ENCODE data around the gene FIGNL2. TPM values are rescaled to one million over a fixed set of nuclear protein-coding genes. Genes with fewer than 3 reads are reported as not detected.

The FIGNL2 gene
- polyA plus RNA-seq, 2 of the 4 experiments (the other 2 are of a cell fraction) = 0.26 to 0.46 TPM

DNA sequence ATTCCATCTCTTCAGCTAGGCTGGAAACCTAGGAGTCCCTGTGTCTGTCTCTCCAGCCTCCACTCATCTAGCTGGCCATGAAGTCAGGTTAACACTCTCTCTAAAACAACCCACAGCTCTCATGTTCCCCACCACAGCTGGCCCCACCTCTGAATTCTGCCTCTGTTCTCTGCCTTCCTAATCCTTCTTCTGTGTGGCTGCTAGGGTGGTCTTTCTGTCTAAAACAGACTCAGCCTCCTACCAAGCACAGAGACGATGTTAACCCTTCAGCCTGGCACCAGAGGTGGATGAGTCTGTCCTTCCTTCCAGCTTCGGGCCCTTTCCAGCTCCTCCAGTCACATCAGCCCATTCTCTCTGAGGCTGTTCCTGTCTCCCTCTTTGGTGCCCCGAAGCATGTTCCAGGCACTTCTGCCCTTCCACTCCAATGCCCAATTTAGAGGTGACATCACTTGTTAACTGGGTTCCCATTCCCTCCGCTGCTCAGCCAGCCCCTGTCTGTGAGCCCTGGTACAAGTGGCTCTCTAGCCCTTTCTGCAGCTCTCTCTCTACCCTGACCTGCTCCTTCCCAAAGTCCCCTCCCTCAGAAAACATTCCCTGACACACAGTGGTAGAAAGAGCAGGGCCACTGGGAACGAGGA lies 9.1 kb downstream of the FIGNL2 start:
- no peaks in the 10 kb centered on the region for H3K9me3 ChIP-seq
- no peak overlapping the region for H3K4me3 ChIP-seq
- no peak for FAIRE-seq
- 38% methylated on average over 5 of the region's 5 CpGs for WGBS (ENCODE audit: missing lambda C conversion rate)
- H3K4me1 ChIP-seq = no peaks in the 10 kb centered on the region
- H3K4me2 ChIP-seq = no peak overlapping the region
- no peak for DNase-seq (ENCODE audit: low read depth in 1 of 2, low spot score in 1 of 2)
- peak; percentile 29 to 30; a peak in 4 of 6 replicates for ATAC-seq
- TF ChIP-seq ZC3H11A (IDR thresholded peaks at IDR 0.05) (no peak), HEYL (CRISPR knock-in tag; IDR thresholded peaks at IDR 0.05) (no peak), PHF8 (IDR thresholded peaks at IDR 0.05; ENCODE audit: borderline replicate concordance, low read depth) (no peak), EHMT2 (IDR thresholded peaks at IDR 0.05; ENCODE audit: low read depth) (no peak), MAZ (IDR thresholded peaks at IDR 0.05; ENCODE audit: borderline replicate concordance, low read depth, low read length) (no peak), CEBPB (IDR thresholded peaks at IDR 0.05) (no peak), KDM1A (IDR thresholded peaks at IDR 0.05; ENCODE audit: low read depth) (no peak), BHLHE40 (IDR thresholded peaks at IDR 0.05; ENCODE audit: low read depth, low read length) (no peak), CBX8 (IDR thresholded peaks at IDR 0.05) (no peak)
- TF ChIP-seq, protein P1, sequence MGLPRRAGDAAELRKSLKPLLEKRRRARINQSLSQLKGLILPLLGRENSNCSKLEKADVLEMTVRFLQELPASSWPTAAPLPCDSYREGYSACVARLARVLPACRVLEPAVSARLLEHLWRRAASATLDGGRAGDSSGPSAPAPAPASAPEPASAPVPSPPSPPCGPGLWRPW (IDR thresholded peaks at IDR 0.05) = no peak
- TF ChIP-seq, protein P2, sequence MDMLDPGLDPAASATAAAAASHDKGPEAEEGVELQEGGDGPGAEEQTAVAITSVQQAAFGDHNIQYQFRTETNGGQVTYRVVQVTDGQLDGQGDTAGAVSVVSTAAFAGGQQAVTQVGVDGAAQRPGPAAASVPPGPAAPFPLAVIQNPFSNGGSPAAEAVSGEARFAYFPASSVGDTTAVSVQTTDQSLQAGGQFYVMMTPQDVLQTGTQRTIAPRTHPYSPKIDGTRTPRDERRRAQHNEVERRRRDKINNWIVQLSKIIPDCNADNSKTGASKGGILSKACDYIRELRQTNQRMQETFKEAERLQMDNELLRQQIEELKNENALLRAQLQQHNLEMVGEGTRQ (IDR thresholded peaks at IDR 0.05) = no peak
- no peak overlapping the region for H3K27ac ChIP-seq
- ChIA-PET POLR2A (no interaction called here), CTCF (interaction anchor here (1.2 to 2.7 kb wide), 4 partner anchors 15 to 418 kb away, joined by 3 to 11 read pairs (median 5); no protein-coding TSS in a partner anchor)

DNA sequence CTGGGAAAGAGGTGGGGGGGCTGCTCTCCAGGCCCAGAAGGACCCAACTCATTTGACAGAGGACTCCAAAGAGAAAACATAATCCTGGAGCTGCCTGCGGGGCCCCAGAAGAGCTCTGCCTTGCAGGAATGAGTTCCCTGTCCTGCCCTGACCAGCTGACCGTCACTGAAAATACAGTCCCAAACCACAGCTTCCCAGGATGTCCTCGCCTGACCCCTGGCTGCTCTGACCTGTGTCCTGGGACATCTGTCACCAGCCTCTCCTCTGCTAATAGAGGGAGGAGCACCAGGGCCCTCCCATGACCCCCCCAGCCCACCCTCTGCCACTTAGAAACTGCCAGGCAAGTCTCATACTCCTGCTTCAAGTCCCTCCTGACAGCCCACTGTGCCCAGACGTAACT lies 9.8 kb downstream of the FIGNL2 start:
- FAIRE-seq = no peak
- H3K27ac ChIP-seq = no peak overlapping the region

DNA sequence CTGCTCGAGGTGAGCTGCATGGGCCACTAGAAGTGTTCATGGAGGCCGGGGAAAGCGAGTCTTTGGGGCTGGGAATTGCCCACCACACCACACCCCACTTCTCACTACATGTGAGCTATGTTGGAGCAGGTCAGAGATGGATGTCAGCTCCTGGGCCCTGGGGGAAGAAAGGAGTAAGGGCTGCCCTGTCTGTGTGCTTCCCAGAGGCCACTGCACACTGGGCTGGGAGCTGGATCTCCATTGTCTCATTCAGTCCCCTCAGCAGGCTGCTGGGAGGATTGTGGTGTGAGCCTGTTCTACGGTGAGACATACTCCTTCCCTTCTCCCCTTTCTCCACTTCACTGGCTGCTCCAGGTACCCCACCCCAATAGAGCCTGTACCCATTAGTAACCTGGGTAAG lies 10.5 kb downstream of the FIGNL2 start:
- WGBS (ENCODE audit: missing lambda C conversion rate) = 45% methylated on average over 4 of the region's 4 CpGs
- ChIA-PET POLR2A (interaction anchor here (1.9 kb wide), 1 partner anchor 18 kb away, joined by 9 read pairs; no protein-coding TSS in a partner anchor), CTCF (interaction anchor here (1.2 to 3.7 kb wide), 3 partner anchors 18 to 306 kb away, joined by 3 to 18 read pairs (median 5); no protein-coding TSS in a partner anchor)
- ATAC-seq (peak; percentile 31 to 45; a peak in 3 of 6 replicates), DNase-seq (ENCODE audit: low read depth in 1 of 2, low spot score in 1 of 2) (no peak), FAIRE-seq (no peak)
- TF ChIP-seq POLR2AphosphoS2 (conservative IDR thresholded peaks at IDR 0.05; ENCODE audit: low read length) = no peak
- TF ChIP-seq CHD2 (IDR thresholded peaks at IDR 0.05; ENCODE audit: low read length, partially characterized antibody) = no peak
- no peak for TF ChIP-seq RCOR1 (IDR thresholded peaks at IDR 0.05; ENCODE audit: low read depth, low read length)
- Histone ChIP-seq H3K4me2 (no peak overlapping the region), H3K9me3 (no peaks in the 10 kb centered on the region), H3K4me1 (no peaks in the 10 kb centered on the region), H3K4me3 (no peak overlapping the region), H3K27ac (no peak overlapping the region)

More for the DNA sequence above, 9.8 kb downstream of the FIGNL2 start:
- DNase-seq (ENCODE audit: low read depth in 1 of 2, low spot score in 1 of 2) = no peak
- POLR2A ChIA-PET = no interaction called here
- Histone ChIP-seq H3K4me3 (no peak overlapping the region), H3K4me1 (no peaks in the 10 kb centered on the region), H3K4me2 (no peak overlapping the region), H3K9me3 (no peaks in the 10 kb centered on the region)
- CTCF ChIA-PET = interaction anchor here (1.2 to 2.7 kb wide), 3 partner anchors 14 to 36 kb away, joined by 3 to 11 read pairs (median 5); no protein-coding TSS in a partner anchor
- 47% methylated on average over 4 of the region's 4 CpGs for WGBS (ENCODE audit: missing lambda C conversion rate)
- no peak for TF ChIP-seq ESRRA (IDR thresholded peaks at IDR 0.05; ENCODE audit: borderline replicate concordance, low read length)
- TF ChIP-seq HOXB5 (CRISPR knock-in tag; IDR thresholded peaks at IDR 0.05) = no peak
- no peak for TF ChIP-seq HEYL (CRISPR knock-in tag; IDR thresholded peaks at IDR 0.05)
- TF ChIP-seq MAFK (IDR thresholded peaks at IDR 0.05; ENCODE audit: partially characterized antibody) = no peak
- no peak for TF ChIP-seq EHF (CRISPR knock-in tag; IDR thresholded peaks at IDR 0.05)
- no peak for TF ChIP-seq RNF2 (IDR thresholded peaks at IDR 0.05; ENCODE audit: borderline replicate concordance, low read depth)
- no peak for ATAC-seq

DNA sequence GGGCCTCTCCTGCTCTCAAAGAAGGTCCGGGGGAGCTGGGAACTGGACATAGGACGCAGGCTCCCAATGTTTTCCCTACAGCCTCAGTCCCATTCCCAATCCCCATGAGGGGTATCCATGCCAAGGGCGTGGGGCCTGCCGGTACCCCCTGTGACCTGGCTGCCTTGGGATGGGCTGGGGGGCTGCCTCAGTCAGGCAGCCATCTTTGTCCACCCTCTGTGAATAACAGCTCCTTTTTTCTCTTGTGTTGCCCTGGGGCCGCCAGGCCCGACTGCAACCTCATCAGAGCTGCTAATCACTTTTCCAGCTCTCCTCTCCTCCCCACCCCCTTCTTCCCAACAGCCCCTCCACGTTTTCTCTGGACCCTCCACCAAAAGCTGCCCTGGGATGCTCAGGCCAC lies 11.2 kb downstream of the FIGNL2 start:
- no peaks in the 10 kb centered on the region for H3K4me1 ChIP-seq
- ChIA-PET CTCF (interaction anchor here (0.9 to 3.7 kb wide), 4 partner anchors 13 to 305 kb away, joined by 3 to 18 read pairs (median 5); no protein-coding TSS in a partner anchor), POLR2A (interaction anchor here (1.9 kb wide), 1 partner anchor 17 kb away, joined by 9 read pairs; no protein-coding TSS in a partner anchor)
- ATAC-seq (no peak), DNase-seq (ENCODE audit: low read depth in 1 of 2, low spot score in 1 of 2) (no peak), FAIRE-seq (no peak)
- WGBS (ENCODE audit: missing lambda C conversion rate) = 58% methylated on average over 7 of the region's 7 CpGs
- no peak overlapping the region for H3K27ac ChIP-seq
- no peaks in the 10 kb centered on the region for H3K9me3 ChIP-seq
- no peak overlapping the region for H3K4me3 ChIP-seq
- no peak for TF ChIP-seq POLR2AphosphoS2 (conservative IDR thresholded peaks at IDR 0.05; ENCODE audit: low read length)
- TF ChIP-seq CEBPB (IDR thresholded peaks at IDR 0.05) = no peak
- no peak for TF ChIP-seq HOXB5 (CRISPR knock-in tag; IDR thresholded peaks at IDR 0.05)
- TF ChIP-seq PHF8 (IDR thresholded peaks at IDR 0.05; ENCODE audit: borderline replicate concordance, low read depth) = no peak
- H3K4me2 ChIP-seq = no peak overlapping the region

Measured in A549 (cell line).